GM12878 (cell line): Measurements from ENCODE around the gene NOTCH1. TPM values are rescaled to one million over a fixed set of nuclear protein-coding genes. Genes with fewer than 3 reads are reported as not detected.

Experiments
- ATAC-seq: fragments of 200-7000 bp; cut with Tn5 transposase; 3 replicates; pipeline ENCODE4 v1.9.1; 2020; ENCODE audit warnings: mild to moderate bottlenecking, moderate library complexity
- BruUV-seq: library from RNA; stranded (reverse); fragments of 400-500 nt; replicated peaks from 2 replicates; lab custom pipeline; 2021; lab: Mats Ljungman, UMichigan
- CTCF ChIA-PET: fragments of 300-600 bp; sonication (Branson Sonifier 250); formaldehyde crosslinking; extraction: SDS; loops from one replicate; lab custom pipeline; 2021; ENCODE audit warnings: inconsistent platforms; lab: Yijun Ruan, JAX
- POLR2A ChIA-PET: fragments of 350-600 bp; formaldehyde crosslinking; extraction: SDS; loops from one replicate; lab custom pipeline; 2021; ENCODE audit warnings: inconsistent platforms; lab: Charles Lee
- RAD21 ChIA-PET: fragments of 300-600 bp; sonication (Branson Sonifier 250); formaldehyde crosslinking; loops from one replicate; lab custom pipeline; 2023; ENCODE audit warnings: antibody characterized with exemption; ENCODE audit not compliant: unreplicated experiment; lab: Charles Lee
- SMC1A ChIA-PET: fragments of 300-600 bp; sonication (Branson Sonifier 250); formaldehyde crosslinking; loops from one replicate; lab custom pipeline; 2023; ENCODE audit not compliant: unreplicated experiment, uncharacterized antibody; lab: Charles Lee
- DNase-seq: peaks from one replicate; pipeline ENCODE4 v3.0.0-alpha.2; 2011; ENCODE audit warnings: low read depth, low spot score
- FAIRE-seq: peaks from 3 replicates; lab custom pipeline; 2011; peaks lifted over from hg19 to GRCh38; lab: Jason Lieb, UNC
- H2AFZ ChIP-seq: 2 replicates; pipeline ENCODE4 v1.6.0; 2011; ENCODE audit warnings: low read depth, low read length, control low read depth; ENCODE audit not compliant: control insufficient read depth
- H3K27ac ChIP-seq: 2 replicates; pipeline ENCODE4 v1.5.1; 2011; ENCODE audit warnings: control low read depth; ENCODE audit not compliant: control insufficient read depth, insufficient read depth
- H3K27me3 ChIP-seq, 2 experiments: replicated peaks in 1 of 2; 2 replicates each; pipeline versions ENCODE4 v1.6.0 to v1.6.1; 2011; ENCODE audit warnings: low read length in 1 of 2; ENCODE audit not compliant: control insufficient read depth in 2 of 2, insufficient read depth in 2 of 2
- H3K36me3 ChIP-seq, 2 experiments: 2 replicates each; pipeline ENCODE4 v1.5.1; 2011; ENCODE audit warnings: low read length in 1 of 2; ENCODE audit not compliant: control insufficient read depth in 2 of 2, insufficient read depth in 2 of 2
- H3K4me1 ChIP-seq: 2 replicates; pipeline ENCODE4 v1.6.1; 2011; ENCODE audit warnings: mild to moderate bottlenecking, low read length, moderate library complexity, mixed read lengths; ENCODE audit not compliant: control insufficient read depth, insufficient read depth
- H3K4me2 ChIP-seq: 2 replicates; pipeline ENCODE4 v1.6.0; 2011; ENCODE audit warnings: control low read depth; ENCODE audit not compliant: control insufficient read depth, insufficient read depth
- H3K4me3 ChIP-seq: fragments of 200-600 bp; sonication (generic); 2 replicates; pipeline ENCODE4 v1.5.1; 2016
- H3K79me2 ChIP-seq: 2 replicates; pipeline ENCODE4 v1.6.0; 2011; ENCODE audit warnings: low read length; ENCODE audit not compliant: control insufficient read depth, insufficient read depth
- H3K9ac ChIP-seq: 2 replicates; pipeline ENCODE4 v1.8.0; 2011; ENCODE audit warnings: low read length, control low read depth, mixed read lengths; ENCODE audit not compliant: control insufficient read depth, insufficient read depth
- H3K9me3 ChIP-seq: replicated peaks from 3 replicates; pipeline ENCODE4 v1.5.1; 2011; ENCODE audit warnings: mild to moderate bottlenecking, low read length; ENCODE audit not compliant: control insufficient read depth, insufficient read depth
- H4K20me1 ChIP-seq: 2 replicates; pipeline ENCODE4 v1.6.0; 2011; ENCODE audit not compliant: control insufficient read depth, insufficient read depth
- ATF3 ChIP-seq: IDR thresholded peaks from 2 replicates; pipeline ENCODE4 v1.6.1; 2011; ENCODE audit warnings: low read depth, mild to moderate bottlenecking, low read length, moderate library complexity, borderline replicate concordance; ENCODE audit errors: extremely low read depth
- ATF7 ChIP-seq: fragments of 450-650 bp; IDR thresholded peaks from 2 replicates; pipeline ENCODE4 v1.6.1; 2016; ENCODE audit warnings: low read depth, mild to moderate bottlenecking
- BACH1 ChIP-seq: fragments of 450-650 bp; IDR thresholded peaks from 2 replicates; pipeline ENCODE4 v1.6.1; 2017; ENCODE audit warnings: mild to moderate bottlenecking, borderline replicate concordance
- CBX3 ChIP-seq: fragments of 200-600 bp; sonication (generic); IDR thresholded peaks from 2 replicates; pipeline ENCODE4 v1.6.1; 2016; ENCODE audit warnings: low read depth, borderline replicate concordance
- CBX5 ChIP-seq: sonication (generic); IDR thresholded peaks from 2 replicates; pipeline ENCODE4 v1.6.1; 2016; ENCODE audit warnings: low read depth, moderate library complexity, mild to moderate bottlenecking, inconsistent platforms
- CUX1 ChIP-seq: IDR thresholded peaks from 2 replicates; pipeline ENCODE4 v1.6.1; 2012; ENCODE audit warnings: improper control_type of control experiment, low read depth, low read length; ENCODE audit not compliant: insufficient replicate concordance
- ESRRA ChIP-seq: IDR thresholded peaks from 2 replicates; pipeline ENCODE4 v1.6.1; 2012; ENCODE audit warnings: mild to moderate bottlenecking, low read length, improper control_type of control experiment
- FOXM1 ChIP-seq: IDR thresholded peaks from 2 replicates; pipeline ENCODE4 v1.6.1; 2012; ENCODE audit warnings: low read depth, mild to moderate bottlenecking, inconsistent platforms, low read length, moderate library complexity
- HDGF ChIP-seq: fragments of 450-650 bp; IDR thresholded peaks from 2 replicates; pipeline ENCODE4 v1.6.1; 2016; ENCODE audit warnings: antibody characterized with exemption
- IKZF1 ChIP-seq: fragments of 450-650 bp; conservative IDR thresholded peaks from 2 replicates; pipeline ENCODE4 v1.6.1; 2017; ENCODE audit warnings: antibody characterized with exemption, mild to moderate bottlenecking
- IKZF2 ChIP-seq, 2 experiments: fragments of 450-650 bp; IDR thresholded peaks; 2 replicates each; pipeline ENCODE4 v1.6.1; 2017; ENCODE audit warnings: mild to moderate bottlenecking in 2 of 2, moderate library complexity in 2 of 2
- KDM1A ChIP-seq: fragments of 200-600 bp; sonication (generic); IDR thresholded peaks from 2 replicates; pipeline ENCODE4 v1.6.1; 2016; ENCODE audit warnings: borderline replicate concordance
- MEF2A ChIP-seq: IDR thresholded peaks from 2 replicates; pipeline ENCODE4 v1.6.1; 2011; ENCODE audit warnings: low read depth, mild to moderate bottlenecking, low read length, moderate library complexity; ENCODE audit not compliant: insufficient read depth
- MYB ChIP-seq: fragments of 150-350 bp; IDR thresholded peaks from 2 replicates; pipeline ENCODE4 v1.6.1; 2014; ENCODE audit warnings: mild to moderate bottlenecking, low read depth, low read length, borderline replicate concordance
- PAX5 ChIP-seq: IDR thresholded peaks from 2 replicates; pipeline ENCODE4 v1.6.1; 2011; ENCODE audit warnings: low read depth, low read length, borderline replicate concordance
- SIN3A ChIP-seq: IDR thresholded peaks from 2 replicates; pipeline ENCODE4 v1.6.1; 2012; ENCODE audit warnings: low read depth, low read length, improper control_type of control experiment
- SMARCA5 ChIP-seq: fragments of 450-650 bp; IDR thresholded peaks from 2 replicates; pipeline ENCODE4 v1.6.1; 2017; ENCODE audit warnings: mild to moderate bottlenecking
- SP1 ChIP-seq: IDR thresholded peaks from one replicate; pipeline ENCODE4 v1.6.1; 2011; ENCODE audit warnings: low read depth, low read length
- SPI1 ChIP-seq: IDR thresholded peaks from 2 replicates; pipeline ENCODE4 v1.6.1; 2011; ENCODE audit warnings: low read depth, mild to moderate bottlenecking, low read length, moderate library complexity, borderline replicate concordance; ENCODE audit not compliant: insufficient read depth
- SUZ12 ChIP-seq: fragments of 200-600 bp; sonication (generic); IDR thresholded peaks from one replicate; pipeline ENCODE4 v1.6.1; 2018; ENCODE audit warnings: antibody characterized with exemption, mild to moderate bottlenecking; ENCODE audit not compliant: unreplicated experiment
- WGBS: methylation state at CpG from one replicate; pipeline ENCODE4 v1.1.6; 2016; ENCODE audit warnings: low lambda C conversion rate; ENCODE audit not compliant: insufficient replicate concordance, insufficient coverage; ENCODE audit errors: missing lambda C conversion rate; 5-methylcytosine and 5-hydroxymethylcytosine counted together
- in situ Hi-C: fragments of 300-500 bp; cut with MboI; formaldehyde crosslinking; loops from 9 replicates; pipeline ENCODE4 v1.14.3; 2018; ENCODE audit warnings: mixed read lengths
- intact Hi-C: fragments of 100-400 bp; cut with micrococcal nuclease; formaldehyde crosslinking; loops from one replicate; pipeline ENCODE4 v1.14.2; 2022; ENCODE audit not compliant: unreplicated experiment
- polyA plus RNA-seq, 11 experiments: library from polyadenylated mRNA; depleted of rRNA in 4 of 11; unstranded in 6 of 11; stranded (reverse) in 5 of 11; fragments of >200 nt; fragmentation: Nextera tagmentation in 4 of 11; fragmentation: Illumina TruSeq in 1 of 11; extraction: Ambion mirVana in 4 of 11; extraction: Trizol in 1 of 11; gene quantifications; 1 replicate in 1 of 11; 2 replicates in 10 of 11; pipeline versions ENCODE4 v1.2.1 to v1.2.3, GENCODE V29; 2011 to 2016; ENCODE audit warnings: inconsistent platforms in 2 of 11, missing spikeins in 2 of 11, low read depth in 1 of 11
- total RNA-seq, 4 experiments: library from RNA; depleted of rRNA in 3 of 4; stranded (reverse); fragments of >200 nt in 3 of 4; fragmentation: Illumina TruSeq in 1 of 4; extraction: Trizol in 1 of 4; gene quantifications; 2 replicates each; pipeline versions ENCODE4 v1.2.1 to v1.2.3, GENCODE V29; 2013 to 2021

Gene NOTCH1
- total and polyA plus RNA-seq, 10 of the 15 experiments (the other 5 are each of a cell fraction or from before 2014, with no cell fraction given): 0.02 to 40.0 (median 3.7) TPM

- intact Hi-C loops (no loop called here), in situ Hi-C loops (no loop called here)
- Histone ChIP-seq H3K9ac (no peak overlapping the region), H3K4me3 (no peak overlapping the region), H2AFZ (no peak overlapping the region), H3K27me3 (no peaks in the 10 kb centered on the region), H4K20me1 (no peaks in the 10 kb centered on the region), H3K27ac (no peak overlapping the region), H3K4me2 (no peak overlapping the region), H3K36me3 (peaks cover 2 to 64% of the 10 kb centered on the region in 2 experiments; a peak in 2 of 4 replicates), H3K79me2 (no peaks in the 10 kb centered on the region), H3K4me1 (no peaks in the 10 kb centered on the region), H3K9me3 (no peaks in the 10 kb centered on the region)
- DNase-seq: no peak
- SMC1A ChIA-PET: no interaction called here
- POLR2A ChIA-PET: no interaction called here
- no peak for ATAC-seq
- CTCF ChIA-PET: no interaction called here
- no peak for FAIRE-seq
- RAD21 ChIA-PET: no interaction called here
- 95% methylated on average over 18 of the region's 18 CpGs for WGBS
- TF ChIP-seq CBX5 (no peak), SMARCA5 (no peak), ATF3 (no peak), SPI1 (no peak), SIN3A (no peak), FOXM1 (no peak), SUZ12 (no peak), BACH1 (no peak), SP1 (no peak), KDM1A (no peak), CUX1 (no peak), MEF2A (no peak), MYB (no peak), PAX5 (no peak), ATF7 (no peak), CBX3 (no peak), IKZF1 (no peak), HDGF (no peak), IKZF2 (IDR thresholded peaks at IDR 0.05) (no peak), ESRRA (no peak)
- TF ChIP-seq, all 136 proteins: peak for 0
- no TSS peak for BruUV-seq
Observed at GRCh38 chr9:136518623-136519022, 27.2 kb downstream of the NOTCH1 start.
